IMR-90 (cell line): ENCODE results near the gene IQGAP2. TPM values are rescaled to one million over a fixed set of nuclear protein-coding genes. Genes with fewer than 3 reads are reported as not detected.

Experiments
- ATAC-seq: fragments of 200-7000 bp; cut with Tn5 transposase; 2 replicates; pipeline ENCODE4 v1.9.1; 2020; ENCODE audit warnings: low read depth, mild to moderate bottlenecking, moderate library complexity
- BruUV-seq: library from RNA; stranded (reverse); fragments of 400-500 nt; replicated peaks from 2 replicates; lab custom pipeline; 2021; lab: Mats Ljungman, UMichigan
- CTCF ChIA-PET: fragments of 300-600 bp; formaldehyde crosslinking; extraction: SDS; loops from one replicate; lab custom pipeline; 2021; ENCODE audit warnings: antibody characterized with exemption; lab: Yijun Ruan, JAX
- POLR2A ChIA-PET: fragments of 300-600 bp; sonication (Branson Sonifier 250); formaldehyde crosslinking; loops from one replicate; lab custom pipeline; 2022; ENCODE audit warnings: antibody characterized with exemption; ENCODE audit not compliant: unreplicated experiment; lab: Charles Lee
- DNase-seq: peaks from one replicate; pipeline ENCODE4 v3.0.0; 2013
- H2AFZ ChIP-seq: replicated peaks from 2 replicates; pipeline ENCODE3; 2013; ENCODE audit warnings: low read length, mild to moderate bottlenecking; ENCODE audit not compliant: poor library complexity
- H2AK5ac ChIP-seq: 2 replicates; pipeline ENCODE4 v1.6.1; 2013; ENCODE audit warnings: low read depth, low read length, inconsistent platforms
- H2AK9ac ChIP-seq: replicated peaks from 2 replicates; pipeline ENCODE3; 2013; ENCODE audit warnings: mild to moderate bottlenecking, low read depth, low read length, moderate library complexity; ENCODE audit not compliant: poor library complexity
- H2BK120ac ChIP-seq: 2 replicates; pipeline ENCODE4 v1.6.1; 2013; ENCODE audit warnings: low read depth, low read length, inconsistent platforms
- H2BK15ac ChIP-seq: 3 replicates; pipeline ENCODE4 v1.6.1; 2013; ENCODE audit warnings: low read depth, low read length, inconsistent platforms
- H2BK20ac ChIP-seq: 2 replicates; pipeline ENCODE4 v1.6.1; 2013; ENCODE audit warnings: low read depth, mild to moderate bottlenecking, inconsistent platforms, low read length, moderate library complexity
- H2BK5ac ChIP-seq: 2 replicates; pipeline ENCODE4 v1.6.1; 2013; ENCODE audit warnings: mild to moderate bottlenecking, low read depth, low read length, inconsistent platforms; ENCODE audit not compliant: poor library complexity, severe bottlenecking
- H3K14ac ChIP-seq: replicated peaks from 2 replicates; pipeline ENCODE4 v1.6.1; 2013; ENCODE audit warnings: low read depth, low read length, inconsistent platforms
- H3K18ac ChIP-seq: 2 replicates; pipeline ENCODE4 v1.6.1; 2013; ENCODE audit warnings: low read depth, low read length, control low read depth
- H3K23ac ChIP-seq: 2 replicates; pipeline ENCODE4 v1.6.1; 2013; ENCODE audit warnings: low read depth, low read length, inconsistent platforms
- H3K27ac ChIP-seq: 2 replicates; pipeline ENCODE4 v1.5.1; 2013; ENCODE audit warnings: mild to moderate bottlenecking, control low read depth, low read length; ENCODE audit not compliant: insufficient read depth
- H3K27me3 ChIP-seq: 2 replicates; pipeline ENCODE4 v1.6.1; 2013; ENCODE audit warnings: low read length; ENCODE audit not compliant: control insufficient read depth, insufficient read depth
- H3K36me3 ChIP-seq: 2 replicates; pipeline ENCODE4 v1.6.1; 2013; ENCODE audit warnings: low read length, mixed read lengths; ENCODE audit not compliant: control insufficient read depth, insufficient read depth
- H3K4ac ChIP-seq: 2 replicates; pipeline ENCODE4 v1.6.1; 2013; ENCODE audit warnings: low read depth, low read length, inconsistent platforms
- H3K4me1 ChIP-seq: 2 replicates; pipeline ENCODE4 v1.6.1; 2013; ENCODE audit warnings: low read length, mixed read lengths; ENCODE audit not compliant: control insufficient read depth, insufficient read depth
- H3K4me2 ChIP-seq: 2 replicates; pipeline ENCODE4 v1.6.1; 2013; ENCODE audit warnings: low read depth, mild to moderate bottlenecking, control low read depth, low read length, moderate library complexity
- H3K4me3 ChIP-seq: 2 replicates; pipeline ENCODE4 v1.5.1; 2013; ENCODE audit warnings: low read depth, mild to moderate bottlenecking, control low read depth, low read length, moderate library complexity; ENCODE audit not compliant: insufficient read depth
- H3K56ac ChIP-seq: 2 replicates; pipeline ENCODE4 v1.6.1; 2013; ENCODE audit warnings: low read length, inconsistent platforms; ENCODE audit not compliant: insufficient read depth; ENCODE audit errors: extremely low read depth
- H3K79me1 ChIP-seq, 2 experiments: 2 replicates each; pipeline ENCODE4 v1.6.1; 2013; ENCODE audit warnings: low read length in 2 of 2, inconsistent platforms in 1 of 2, low read depth in 1 of 2
- H3K9ac ChIP-seq: 2 replicates; pipeline ENCODE4 v1.6.1; 2013; ENCODE audit warnings: low read depth, low read length, control low read depth
- H3K9me1 ChIP-seq: 2 replicates; pipeline ENCODE4 v1.6.1; 2013; ENCODE audit warnings: low read length, inconsistent platforms; ENCODE audit not compliant: insufficient read depth
- H3K9me3 ChIP-seq: 2 replicates; pipeline ENCODE4 v1.6.1; 2013; ENCODE audit warnings: low read length; ENCODE audit not compliant: control insufficient read depth, insufficient read depth
- H4K20me1 ChIP-seq: 2 replicates; pipeline ENCODE4 v1.6.1; 2013; ENCODE audit warnings: low read length, inconsistent platforms; ENCODE audit not compliant: insufficient read depth
- H4K5ac ChIP-seq: 2 replicates; pipeline ENCODE4 v1.6.1; 2013; ENCODE audit warnings: mild to moderate bottlenecking, low read depth, low read length, control low read depth
- H4K8ac ChIP-seq, 2 experiments: 2 replicates each; pipeline ENCODE4 v1.6.1; 2013; ENCODE audit warnings: low read depth in 2 of 2, low read length in 2 of 2, control low read depth in 1 of 2, inconsistent platforms in 1 of 2
- H4K91ac ChIP-seq: 2 replicates; pipeline ENCODE4 v1.6.1; 2013; ENCODE audit warnings: low read depth, low read length, inconsistent platforms; ENCODE audit not compliant: insufficient read depth
- BHLHE40 ChIP-seq: fragments of 150-350 bp; IDR thresholded peaks from 2 replicates; pipeline ENCODE4 v1.6.1; 2016; ENCODE audit warnings: mild to moderate bottlenecking, low read depth, low read length
- CEBPB ChIP-seq: IDR thresholded peaks from 2 replicates; pipeline ENCODE4 v1.6.1; 2012; ENCODE audit warnings: low read depth, low read length, improper control_type of control experiment
- CHD1 ChIP-seq: IDR thresholded peaks from 2 replicates; pipeline ENCODE4 v1.6.1; 2012; ENCODE audit warnings: low read depth, low read length, improper control_type of control experiment
- CTCF ChIP-seq: conservative IDR thresholded peaks from 2 replicates; pipeline ENCODE4 v1.5.1; 2012; ENCODE audit warnings: mild to moderate bottlenecking, low read depth, low read length, improper control_type of control experiment
- ELK1 ChIP-seq: fragments of 150-350 bp; IDR thresholded peaks from 2 replicates; pipeline ENCODE4 v1.6.1; 2016; ENCODE audit warnings: low read depth, mild to moderate bottlenecking, low read length, moderate library complexity, borderline replicate concordance
- FOS ChIP-seq: fragments of 150-350 bp; IDR thresholded peaks from 2 replicates; pipeline ENCODE4 v1.6.1; 2016; ENCODE audit warnings: low read depth, low read length
- MAFK ChIP-seq: IDR thresholded peaks from 2 replicates; pipeline ENCODE4 v1.6.1; 2012; ENCODE audit warnings: low read depth, low read length, improper control_type of control experiment
- MAZ ChIP-seq: IDR thresholded peaks from 2 replicates; pipeline ENCODE4 v1.6.1; 2012; ENCODE audit warnings: low read depth, mild to moderate bottlenecking, low read length, improper control_type of control experiment, moderate library complexity, borderline replicate concordance
- MXI1 ChIP-seq: IDR thresholded peaks from 2 replicates; pipeline ENCODE4 v1.6.1; 2012; ENCODE audit warnings: low read depth, mild to moderate bottlenecking, low read length, moderate library complexity, borderline replicate concordance
- NFE2L2 ChIP-seq: fragments of 150-350 bp; IDR thresholded peaks from 2 replicates; pipeline ENCODE4 v1.6.1; 2016; ENCODE audit warnings: low read depth, mild to moderate bottlenecking, low read length
- POLR2A ChIP-seq: IDR thresholded peaks from 2 replicates; pipeline ENCODE4 v1.6.1; 2012; ENCODE audit warnings: mild to moderate bottlenecking, low read depth, low read length
- RAD21 ChIP-seq: IDR thresholded peaks from 2 replicates; pipeline ENCODE4 v1.6.1; 2012; ENCODE audit warnings: low read length, improper control_type of control experiment
- RCOR1 ChIP-seq: IDR thresholded peaks from 2 replicates; pipeline ENCODE4 v1.6.1; 2012; ENCODE audit warnings: mild to moderate bottlenecking, low read length, improper control_type of control experiment; ENCODE audit not compliant: insufficient replicate concordance
- RFX5 ChIP-seq: IDR thresholded peaks from 2 replicates; pipeline ENCODE4 v1.8.0; 2012; ENCODE audit warnings: low read depth, mild to moderate bottlenecking, low read length, moderate library complexity
- SMC3 ChIP-seq: fragments of 150-350 bp; IDR thresholded peaks from 2 replicates; pipeline ENCODE4 v1.6.1; 2016; ENCODE audit warnings: low read depth, mild to moderate bottlenecking, antibody characterized with exemption, low read length, moderate library complexity
- WGBS, 2 experiments: methylation state at CpG; one replicate each; pipeline versions ENCODE4 v1.1.5 to v1.1.7; 2013; ENCODE audit warnings: missing lambda C conversion rate in 2 of 2; ENCODE audit not compliant: insufficient read length in 1 of 2; ENCODE audit errors: extremely low coverage in 2 of 2; 5-methylcytosine and 5-hydroxymethylcytosine counted together
- dilution Hi-C: fragments of 300-500 bp; cut with HindIII; formaldehyde crosslinking; loops from one replicate; pipeline ENCODE4 v1.14.3; 2018; ENCODE audit warnings: low sequenced_read_pairs; ENCODE audit not compliant: unreplicated experiment
- in situ Hi-C: fragments of 300-500 bp; cut with MboI; formaldehyde crosslinking; loops from 3 replicates; pipeline ENCODE4 v1.14.3; 2019; ENCODE audit warnings: low sequenced_read_pairs, inconsistent platforms, mixed read lengths
- intact Hi-C: fragments of 100-400 bp; cut with micrococcal nuclease; formaldehyde crosslinking; loops from 2 replicates; pipeline ENCODE4 v1.10.0; 2022
- polyA plus RNA-seq, 3 experiments: library from polyadenylated mRNA; depleted of rRNA; stranded (reverse); fragments of >200 nt; gene quantifications; 2 replicates each; pipeline ENCODE4 v1.2.3, GENCODE V29; 2012; ENCODE audit warnings: low replicate concordance in 1 of 3
- total RNA-seq: library from RNA; depleted of rRNA; stranded (reverse); fragments of >200 nt; gene quantifications from 2 replicates; pipeline ENCODE4 v1.2.3, GENCODE V29; 2012
- TF ChIP-seq, protein P1 (sequence below): fragments of 150-350 bp; IDR thresholded peaks from 2 replicates; pipeline ENCODE4 v1.6.1; 2017; ENCODE audit warnings: mild to moderate bottlenecking, antibody characterized with exemption, low read length, low read depth

IQGAP2 gene
- total and polyA plus RNA-seq, 2 of the 4 experiments (the other 2 are of a cell fraction): 0.21 to 0.36 TPM

DNA sequence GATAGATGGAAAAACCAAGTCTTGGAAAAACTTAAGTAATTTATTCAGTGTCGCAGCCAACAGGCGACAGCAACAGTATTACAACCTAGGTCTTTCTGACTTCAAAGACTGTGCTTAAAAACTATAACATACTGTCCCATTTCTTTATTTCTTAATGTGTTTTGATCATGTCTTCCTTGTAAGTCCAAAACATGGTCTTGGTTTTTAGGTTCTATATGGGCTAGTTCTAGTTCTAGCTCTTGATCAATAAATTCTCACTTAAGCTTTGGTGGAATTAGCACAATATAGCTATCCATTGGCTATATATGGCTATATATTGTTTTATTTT lies 69.9 kb downstream of the IQGAP2 start:
- CTCF ChIA-PET: no interaction called here

More for the DNA sequence above, 69.9 kb downstream of the IQGAP2 start:
- no peak overlapping the region for H3K9ac ChIP-seq
- no peak overlapping the region for H2BK15ac ChIP-seq
- H2BK120ac ChIP-seq: no peak overlapping the region
- H3K9me1 ChIP-seq: no peaks in the 10 kb centered on the region
- H3K36me3 ChIP-seq: no peaks in the 10 kb centered on the region
- no peak overlapping the region for H2AK9ac ChIP-seq
- no peaks in the 10 kb centered on the region for H3K79me1 ChIP-seq
- no peak overlapping the region for H4K5ac ChIP-seq
- no peaks in the 10 kb centered on the region for H4K20me1 ChIP-seq
- H3K4me1 ChIP-seq: no peaks in the 10 kb centered on the region
- H2AFZ ChIP-seq: no peak overlapping the region
- H3K9me3 ChIP-seq: no peaks in the 10 kb centered on the region
- in situ Hi-C loops: no loop called here
- no peak overlapping the region for H3K23ac ChIP-seq
- no peak overlapping the region for H4K91ac ChIP-seq
- H3K18ac ChIP-seq: no peak overlapping the region
- H3K27ac ChIP-seq: no peak overlapping the region
- dilution Hi-C loops: no loop called here
- no peak for DNase-seq
- no CpG with 5 or more reads among the region's 2 CpGs for WGBS, 2 experiments
- H3K14ac ChIP-seq: no peak overlapping the region
- H3K4me2 ChIP-seq: no peak overlapping the region
- H3K4me3 ChIP-seq: no peak overlapping the region
- no peak overlapping the region for H3K56ac ChIP-seq
- H4K8ac ChIP-seq: no peak overlapping the region
- H2AK5ac ChIP-seq: no peak overlapping the region
- TF ChIP-seq FOS (no peak), MAFK (no peak), MAZ (no peak), POLR2A (no peak), CTCF (no peak), SMC3 (no peak), RCOR1 (no peak), RFX5 (no peak), BHLHE40 (no peak), ELK1 (no peak), CEBPB (no peak), NFE2L2 (no peak), MXI1 (no peak), CHD1 (no peak), RAD21 (no peak)
- TF ChIP-seq, protein P1, sequence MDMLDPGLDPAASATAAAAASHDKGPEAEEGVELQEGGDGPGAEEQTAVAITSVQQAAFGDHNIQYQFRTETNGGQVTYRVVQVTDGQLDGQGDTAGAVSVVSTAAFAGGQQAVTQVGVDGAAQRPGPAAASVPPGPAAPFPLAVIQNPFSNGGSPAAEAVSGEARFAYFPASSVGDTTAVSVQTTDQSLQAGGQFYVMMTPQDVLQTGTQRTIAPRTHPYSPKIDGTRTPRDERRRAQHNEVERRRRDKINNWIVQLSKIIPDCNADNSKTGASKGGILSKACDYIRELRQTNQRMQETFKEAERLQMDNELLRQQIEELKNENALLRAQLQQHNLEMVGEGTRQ: no peak
- intact Hi-C loops: loop anchor here (5.0 kb wide), 1 partner anchor 694 kb away; no protein-coding TSS in a partner anchor
- POLR2A ChIA-PET: no interaction called here
- H3K4ac ChIP-seq: no peak overlapping the region
- no TSS peak for BruUV-seq
- H3K27me3 ChIP-seq: no peaks in the 10 kb centered on the region; the same call in 1 of the 2 replicates
- H2BK5ac ChIP-seq: no peak overlapping the region
- no peak for ATAC-seq
- H2BK20ac ChIP-seq: no peak overlapping the region
